GM18873 (cell line): Measurements from ENCODE around the gene SPNS3.

ENCODE experiments used
- ATAC-seq: cut with Tn5 transposase; IDR thresholded peaks from one replicate; pipeline ENCODE4 v1.9.1; 2021; ENCODE audit warnings: mild to moderate bottlenecking, moderate library complexity, moderate number of reproducible peaks; ENCODE audit not compliant: unreplicated experiment, low FRiP score

SPNS3 gene, protein sequence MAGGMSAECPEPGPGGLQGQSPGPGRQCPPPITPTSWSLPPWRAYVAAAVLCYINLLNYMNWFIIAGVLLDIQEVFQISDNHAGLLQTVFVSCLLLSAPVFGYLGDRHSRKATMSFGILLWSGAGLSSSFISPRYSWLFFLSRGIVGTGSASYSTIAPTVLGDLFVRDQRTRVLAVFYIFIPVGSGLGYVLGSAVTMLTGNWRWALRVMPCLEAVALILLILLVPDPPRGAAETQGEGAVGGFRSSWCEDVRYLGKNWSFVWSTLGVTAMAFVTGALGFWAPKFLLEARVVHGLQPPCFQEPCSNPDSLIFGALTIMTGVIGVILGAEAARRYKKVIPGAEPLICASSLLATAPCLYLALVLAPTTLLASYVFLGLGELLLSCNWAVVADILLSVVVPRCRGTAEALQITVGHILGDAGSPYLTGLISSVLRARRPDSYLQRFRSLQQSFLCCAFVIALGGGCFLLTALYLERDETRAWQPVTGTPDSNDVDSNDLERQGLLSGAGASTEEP

DNA sequence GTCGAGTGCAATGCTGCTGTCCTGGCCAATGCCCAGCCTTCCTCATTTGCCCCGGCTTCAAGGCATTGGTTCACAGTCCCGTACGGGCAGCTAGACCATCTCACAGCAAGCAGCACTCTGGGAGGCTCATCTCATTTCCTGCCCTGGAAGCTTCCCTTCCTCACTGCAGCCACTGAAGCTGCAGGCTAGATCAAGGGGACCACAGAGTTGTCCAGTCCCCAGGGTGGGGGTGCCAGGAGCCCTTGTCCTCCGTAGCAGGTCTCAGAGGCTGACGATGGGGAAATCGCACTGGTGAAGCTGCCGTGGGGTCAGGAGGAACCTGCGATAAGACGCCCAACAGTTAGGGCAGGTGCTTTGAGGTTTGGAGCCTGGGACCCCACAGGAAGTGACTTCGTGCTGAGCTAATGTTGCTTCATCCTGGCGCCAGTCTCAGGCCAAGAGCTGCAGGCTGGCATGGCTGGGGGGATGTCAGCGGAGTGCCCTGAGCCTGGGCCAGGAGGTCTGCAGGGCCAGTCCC lies at the start of gene SPNS3:
SPNS3 (plus strand) TSS at position 426 of the 517 bp plus-strand sequence; CDS start at position 454, 28 bp downstream.
- ATAC-seq: no peak

DNA sequence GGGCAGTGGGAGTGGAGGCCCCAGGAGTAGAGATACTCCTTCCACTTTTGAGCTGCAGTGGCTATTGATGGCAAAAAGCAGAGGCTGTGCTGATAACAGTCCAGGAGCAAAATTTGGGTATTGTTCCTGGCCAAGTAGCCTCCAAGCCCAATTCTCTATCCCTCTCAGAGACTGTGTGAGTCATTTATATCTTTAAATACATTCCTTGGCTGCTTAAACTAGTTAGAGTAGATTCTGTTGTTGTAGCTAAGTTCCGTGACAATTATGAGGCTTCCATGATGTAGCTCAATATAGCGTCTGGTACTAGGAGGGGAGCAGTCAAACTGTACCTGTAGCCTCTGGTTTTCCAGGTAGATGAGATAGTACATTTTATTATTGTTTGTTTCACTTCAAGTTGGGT lies 47.3 kb upstream of the SPNS3 start:
- ATAC-seq: no peak

DNA sequence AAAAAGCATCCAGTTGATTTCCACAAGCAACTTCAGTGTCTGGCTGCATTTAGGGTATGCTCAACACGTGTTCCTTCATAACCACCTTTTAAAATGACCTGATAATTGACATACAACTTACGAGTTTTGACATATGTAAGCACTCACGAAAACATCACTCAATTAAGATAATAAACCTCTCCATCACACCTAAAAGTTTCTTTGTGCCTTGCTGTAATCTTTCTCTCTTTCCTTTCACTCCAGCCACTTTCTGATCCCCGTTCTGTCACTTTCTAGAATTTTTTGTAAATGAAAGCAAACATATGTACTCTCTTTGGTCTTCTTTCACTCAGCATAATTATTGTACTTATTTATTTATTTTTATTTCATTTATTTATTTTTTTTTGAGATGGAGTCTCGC lies 46.6 kb upstream of the SPNS3 start:
- ATAC-seq: no peak

DNA sequence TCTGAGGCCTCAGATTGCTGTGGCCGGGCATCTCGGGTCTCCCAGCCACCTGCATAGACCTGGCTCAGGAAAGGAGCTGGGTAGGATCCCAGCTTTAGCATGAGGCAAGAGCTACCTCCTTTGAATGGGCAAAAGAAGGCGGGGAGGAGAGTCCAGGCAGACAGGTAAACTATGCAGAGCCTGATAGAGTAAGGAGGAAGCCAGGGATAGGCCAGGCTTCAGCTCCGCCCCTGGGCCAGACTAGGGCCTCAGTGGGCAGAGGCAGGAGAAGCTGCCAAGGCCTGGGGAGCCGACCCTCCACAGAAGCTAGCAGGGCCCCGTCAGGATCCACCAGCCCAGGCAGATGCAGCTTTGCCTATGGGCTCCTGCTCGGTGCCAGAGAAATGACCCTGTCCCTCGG lies 44.7 kb upstream of the SPNS3 start:
- ATAC-seq: no peak

DNA sequence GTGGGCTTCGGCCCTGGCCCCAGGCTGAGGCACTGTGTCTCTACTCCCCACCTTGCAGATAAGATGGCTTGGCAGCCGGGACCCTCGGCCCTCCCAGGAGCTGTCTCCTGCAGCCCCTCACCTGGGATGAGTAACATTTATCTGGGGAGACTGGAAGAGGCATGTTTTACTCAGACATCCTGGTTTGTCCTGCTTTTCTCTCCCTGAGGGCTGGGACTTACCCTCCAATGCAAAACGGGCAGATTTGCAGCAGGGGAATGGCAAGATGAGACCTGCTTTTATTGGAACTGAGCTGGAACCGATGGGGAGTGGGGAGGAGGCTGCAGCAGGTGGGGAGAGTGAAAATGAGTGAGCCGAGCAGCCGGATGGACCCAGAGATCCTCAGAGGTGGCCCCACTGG lies 39.9 kb upstream of the SPNS3 start:
- ATAC-seq: no peak

DNA sequence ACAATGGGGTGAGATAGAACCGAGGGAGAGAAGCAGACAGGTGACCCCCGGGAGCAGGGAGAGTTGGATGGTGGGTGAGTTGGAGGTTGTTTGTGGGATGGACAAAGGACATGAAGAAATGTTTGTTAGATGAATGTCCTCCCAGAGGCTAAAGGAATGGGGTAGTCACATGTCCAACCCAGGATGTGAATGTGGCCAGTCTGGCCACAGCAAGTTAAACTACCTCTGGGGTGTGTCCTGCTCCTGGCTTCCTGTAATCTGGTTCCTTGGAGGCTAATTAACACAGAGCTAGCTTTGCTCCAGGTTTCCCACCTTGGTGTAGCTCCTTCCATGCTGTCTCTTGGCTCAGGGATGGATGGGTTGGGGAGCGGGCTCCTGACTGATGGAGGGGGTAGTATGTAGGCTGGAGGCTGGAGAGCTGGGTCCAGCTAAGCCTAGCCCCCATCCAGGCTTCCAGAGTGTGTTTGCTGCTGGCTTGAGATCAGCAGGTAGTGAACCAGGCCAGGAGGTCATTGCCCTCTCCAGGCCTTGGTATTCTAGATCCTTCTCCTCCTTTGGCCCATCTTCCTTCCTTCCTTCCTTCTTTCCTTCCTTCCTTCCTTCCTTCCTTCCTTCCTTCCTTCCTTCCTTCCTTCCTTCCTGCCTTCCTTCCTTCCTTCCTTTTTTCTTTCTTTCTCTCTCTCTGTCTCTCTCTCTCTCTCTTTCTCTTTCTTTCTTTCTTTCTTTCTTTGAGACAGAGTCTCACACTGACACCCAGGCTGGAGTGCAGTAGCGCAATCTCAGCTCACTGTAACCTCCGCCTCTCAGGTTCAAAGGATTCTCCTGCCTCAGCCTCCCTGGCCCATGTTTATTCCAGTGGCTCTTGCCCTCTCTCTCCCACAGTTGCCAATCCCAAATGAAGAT lies 39.3 kb upstream of the SPNS3 start:
- ATAC-seq: no peak

DNA sequence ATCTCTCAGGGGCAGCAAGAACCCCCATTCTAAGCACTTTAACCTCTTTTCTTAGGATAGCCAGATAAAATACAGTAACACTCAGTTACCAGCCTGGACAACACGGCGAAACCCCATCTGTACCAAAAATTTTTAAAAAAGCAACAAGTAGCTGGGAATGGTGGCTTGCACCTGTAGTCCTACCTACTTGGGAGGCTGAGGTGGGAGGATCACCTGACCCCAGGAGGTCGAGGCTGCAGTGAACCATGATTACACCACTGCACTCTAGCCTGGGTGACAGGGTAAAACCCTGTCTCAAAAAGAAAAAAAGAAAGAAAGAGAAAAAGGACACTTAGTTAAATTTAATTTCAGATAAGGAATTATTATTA lies 38.6 kb upstream of the SPNS3 start:
- no peak for ATAC-seq

DNA sequence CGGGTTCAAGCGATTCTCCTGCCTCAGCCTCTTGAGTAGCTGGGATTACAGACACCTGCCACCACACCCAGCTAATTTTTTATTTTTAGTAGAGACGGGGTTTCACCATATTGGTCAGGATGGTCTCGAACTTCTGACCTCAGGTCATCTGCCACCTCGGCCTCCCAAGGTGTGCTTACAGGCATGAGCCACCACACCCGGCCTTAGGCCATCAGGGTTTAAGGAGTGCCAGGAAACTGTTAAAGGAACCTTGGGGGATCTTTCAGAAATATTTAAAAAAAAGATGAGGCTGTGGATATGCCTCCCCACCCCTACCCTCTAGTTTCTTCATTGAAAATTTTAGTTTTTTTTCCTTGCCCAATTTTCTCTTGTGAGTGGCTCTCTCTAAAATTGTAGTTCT lies 35.9 kb upstream of the SPNS3 start:
- no peak for ATAC-seq

DNA sequence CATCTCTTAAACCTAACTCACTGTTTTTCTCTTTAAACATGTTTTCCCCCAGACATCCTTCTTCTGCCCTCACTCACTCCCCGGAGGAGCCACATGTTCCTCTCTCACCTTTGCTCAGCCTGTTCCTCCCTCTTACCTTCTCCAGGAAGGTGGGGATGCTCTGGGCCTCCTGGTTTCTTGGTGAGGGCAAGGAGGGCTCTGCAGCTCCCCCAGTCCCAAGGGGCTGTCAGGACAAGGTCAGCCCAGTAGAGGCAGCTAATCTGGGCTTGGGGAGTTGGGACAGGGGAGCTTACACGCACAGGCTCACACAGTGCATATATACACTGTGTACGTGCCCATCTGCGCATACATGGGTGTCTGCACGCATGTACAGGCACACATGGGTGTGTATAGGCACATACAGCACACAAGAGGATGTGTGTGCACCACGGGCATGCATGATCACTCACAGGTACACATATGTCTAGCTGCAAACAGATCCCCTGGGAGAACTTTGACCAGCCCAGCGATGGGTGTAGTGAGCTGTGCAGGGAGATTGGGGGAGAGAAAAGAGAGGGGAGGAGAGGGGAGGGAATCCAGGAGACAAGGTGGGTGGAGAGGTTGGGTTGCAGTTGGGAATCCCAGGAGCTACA lies 28.6 kb upstream of the SPNS3 start:
- ATAC-seq: no peak

DNA sequence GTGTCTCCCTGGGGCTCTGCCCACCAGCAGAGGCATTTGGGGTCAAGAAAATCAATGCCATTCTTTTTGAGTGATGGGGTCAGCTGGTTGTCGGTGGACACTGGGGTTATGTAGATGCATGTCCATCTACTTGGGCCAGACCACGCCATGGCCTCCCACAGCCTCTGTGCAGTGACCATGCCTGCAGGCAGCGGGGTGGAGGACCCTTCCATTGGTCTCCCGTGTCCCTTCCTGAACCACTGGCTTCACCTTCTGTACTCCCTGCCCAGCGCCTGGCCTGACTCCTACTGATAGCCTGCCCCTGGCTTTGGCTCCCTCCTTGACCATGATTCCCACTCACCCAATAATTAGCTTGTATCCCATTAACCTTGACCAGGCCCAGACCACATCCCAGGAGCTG lies 28.0 kb upstream of the SPNS3 start:
- no peak for ATAC-seq

DNA sequence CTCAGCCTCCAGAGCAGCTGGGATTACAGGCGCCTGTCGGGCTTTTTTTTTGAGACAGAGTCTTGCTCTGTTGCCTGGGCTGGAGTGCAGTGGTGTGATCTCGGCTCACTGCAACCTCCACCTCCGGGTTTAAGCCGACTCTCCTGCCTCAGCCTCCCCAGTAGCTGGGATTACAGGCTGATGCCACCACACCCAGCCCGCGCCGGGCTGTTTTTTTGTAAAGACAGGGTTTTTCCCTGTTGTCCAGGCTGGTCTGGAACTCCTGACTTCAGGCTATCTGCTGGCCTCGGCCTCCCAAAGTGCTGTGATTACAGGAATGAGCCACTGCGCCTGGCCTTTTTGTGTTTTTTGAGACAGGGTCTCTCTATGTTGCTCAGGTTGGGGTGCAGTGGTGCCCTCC lies 27.4 kb upstream of the SPNS3 start:
- no peak for ATAC-seq

DNA sequence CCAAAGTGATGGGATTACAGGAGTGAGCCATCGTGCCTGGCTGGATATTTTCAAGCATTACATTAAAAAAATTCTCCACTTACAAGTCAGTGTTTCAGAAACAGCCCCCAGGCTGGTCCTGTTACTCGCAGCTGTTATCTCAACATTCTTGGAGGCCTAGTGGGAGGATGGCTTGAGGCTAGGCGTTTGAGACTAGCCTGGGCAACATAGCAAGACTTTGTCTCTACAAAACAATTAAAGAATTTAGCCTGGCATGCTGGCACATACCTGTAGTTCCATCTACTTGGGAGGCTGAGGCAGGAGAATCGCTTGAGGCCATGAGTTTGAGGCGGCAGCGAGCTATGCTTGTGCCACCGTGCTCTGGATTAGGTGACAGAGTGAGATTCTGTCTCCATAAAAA lies 26.5 kb upstream of the SPNS3 start:
- ATAC-seq: no peak

DNA sequence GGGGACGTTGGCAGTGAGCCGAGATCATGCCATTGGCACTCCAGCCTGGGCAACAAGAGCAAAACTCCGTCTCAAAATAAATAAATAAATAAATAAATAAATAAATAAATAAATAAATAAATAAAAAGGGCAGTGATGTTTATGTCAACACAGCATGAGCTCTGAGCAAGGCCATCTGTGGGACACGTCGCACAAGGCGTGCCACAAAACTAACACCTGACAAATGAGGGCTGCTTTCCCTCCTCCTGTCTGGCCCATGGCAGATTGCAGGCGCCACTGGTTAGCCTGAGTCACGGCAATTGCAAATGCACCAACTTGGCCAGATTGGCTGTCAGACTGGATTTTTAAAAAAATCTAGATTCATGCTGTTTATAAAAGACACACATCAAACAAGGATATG lies 25.9 kb upstream of the SPNS3 start:
- ATAC-seq: no peak

DNA sequence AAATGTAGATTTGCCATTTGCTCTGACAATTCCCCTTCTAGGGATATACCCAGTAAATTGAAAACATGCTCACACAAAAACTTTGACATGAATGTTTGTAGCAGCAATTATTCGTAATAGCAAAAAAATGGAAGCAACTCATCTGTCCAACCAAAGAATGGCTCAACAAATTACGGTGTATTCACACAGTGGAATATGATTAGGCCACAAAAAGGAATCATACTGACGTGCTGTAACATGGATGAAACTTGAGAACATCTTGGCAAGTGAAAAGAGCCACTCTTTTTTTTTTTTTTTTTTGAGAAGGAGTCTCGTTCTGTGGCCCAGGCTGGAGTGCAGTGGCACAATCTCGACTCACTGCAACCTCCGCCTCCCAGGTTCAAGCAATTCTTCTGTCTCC lies 24.1 kb upstream of the SPNS3 start:
- no peak for ATAC-seq

DNA sequence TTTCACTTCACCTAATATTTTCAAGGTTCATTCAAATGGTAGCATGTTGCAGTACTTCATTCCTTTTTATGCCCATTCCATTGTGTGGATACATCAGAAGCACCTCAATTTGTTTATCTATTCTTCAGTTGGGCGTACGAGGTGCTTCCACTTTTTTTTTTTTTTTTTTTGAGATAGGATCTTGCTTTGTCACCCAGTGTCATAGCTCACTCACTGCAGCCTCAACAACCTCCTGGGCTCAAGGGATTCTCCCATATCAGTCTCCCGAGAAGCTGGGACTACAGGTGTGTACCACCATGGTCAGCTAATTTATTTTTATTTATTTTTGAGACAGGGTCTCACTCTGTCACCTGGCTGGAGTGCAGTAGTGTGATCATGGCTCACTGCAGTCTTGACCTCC lies 22.5 kb upstream of the SPNS3 start:
- ATAC-seq: no peak

DNA sequence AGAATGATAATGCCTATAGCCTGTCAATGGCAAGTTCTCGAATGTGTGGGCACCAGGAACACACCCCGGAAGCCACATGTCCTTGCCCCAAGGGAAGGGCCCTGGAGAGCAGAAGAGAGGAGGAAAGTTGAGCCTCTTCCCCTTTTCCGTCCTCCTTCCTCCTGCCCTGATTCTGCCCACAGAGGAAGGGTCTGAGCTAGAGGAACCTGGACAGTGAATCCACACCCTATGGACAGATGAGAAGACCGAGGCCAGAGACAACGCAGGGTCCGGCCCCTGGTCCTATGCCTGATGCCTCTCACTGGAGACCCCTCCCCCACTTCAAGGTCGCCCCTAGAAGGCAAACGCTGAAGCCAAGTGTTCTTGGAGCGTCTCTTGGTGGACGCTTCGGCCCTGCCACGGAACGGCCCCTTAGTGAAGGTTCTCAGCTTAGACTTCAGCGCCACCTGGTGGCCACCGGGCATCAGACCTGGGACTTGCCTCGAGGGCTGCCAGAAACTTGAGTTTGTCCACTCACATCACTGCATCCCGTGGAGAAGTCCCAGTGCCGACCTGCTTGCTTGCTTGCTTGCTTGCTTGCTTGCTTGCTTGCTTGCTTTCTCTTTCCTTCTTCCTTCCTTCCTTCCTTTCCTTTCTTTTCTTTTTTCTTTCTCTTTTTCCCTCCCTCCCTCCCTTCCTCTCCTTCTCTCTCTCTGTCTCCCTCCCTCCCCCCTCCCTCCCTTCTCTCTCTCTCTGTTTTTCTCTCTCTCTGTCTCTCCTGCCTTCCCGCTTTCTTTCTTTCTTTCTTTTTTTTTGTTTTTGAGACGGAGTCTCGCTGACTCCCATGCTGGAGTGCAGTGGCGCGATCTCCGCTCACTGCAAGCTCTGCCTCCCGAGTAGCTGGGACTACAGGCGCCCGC lies 20.6 kb upstream of the SPNS3 start:
- ATAC-seq: no peak

DNA sequence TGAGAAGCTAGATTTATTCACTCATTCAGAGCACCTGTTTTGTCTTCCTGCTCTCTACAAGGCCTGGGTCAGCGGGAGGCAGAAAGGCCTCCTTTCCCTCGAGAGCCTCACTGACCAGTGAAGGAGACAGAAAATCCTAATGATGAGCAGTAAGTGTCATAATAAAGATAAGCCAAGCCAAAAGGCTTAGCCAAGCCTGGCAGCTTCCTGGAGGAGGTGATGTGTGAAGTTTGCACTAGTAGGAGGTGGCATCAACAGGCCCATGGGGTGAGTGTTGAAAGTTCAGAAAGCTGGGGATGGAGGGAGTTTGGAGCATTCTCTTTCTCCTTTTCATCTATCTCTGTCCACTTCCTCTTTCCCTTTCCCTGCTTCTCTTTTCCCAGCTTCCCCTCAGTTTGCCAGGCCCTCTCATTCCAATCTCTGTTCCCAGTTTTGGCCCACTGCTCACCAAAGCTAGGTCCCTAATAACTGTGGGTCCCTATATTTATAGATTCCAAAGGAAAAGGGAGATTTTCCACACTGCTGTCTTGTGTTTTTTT lies 16.5 kb upstream of the SPNS3 start:
- no peak for ATAC-seq

DNA sequence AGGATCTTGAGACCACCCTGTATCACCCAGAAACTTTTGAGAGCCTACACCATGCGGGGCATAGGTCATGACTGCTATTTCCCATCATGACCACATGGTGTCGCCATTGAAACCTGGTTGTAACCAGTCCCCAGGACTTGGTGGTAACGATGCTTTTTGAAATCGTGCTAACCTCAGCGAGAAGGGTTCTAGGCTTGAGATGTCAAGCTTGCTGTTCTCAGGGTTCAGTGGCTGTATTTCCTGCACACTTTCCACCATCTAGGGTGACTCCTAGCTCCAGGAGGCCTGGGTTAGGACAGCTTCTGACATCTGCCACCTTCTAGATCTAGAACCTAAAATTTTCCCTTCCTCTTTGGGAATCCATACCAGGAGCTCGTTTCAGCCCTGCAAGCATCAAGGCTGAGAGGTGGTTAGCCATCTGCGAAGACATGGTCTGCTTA lies 13.0 kb upstream of the SPNS3 start:
- ATAC-seq: no peak

DNA sequence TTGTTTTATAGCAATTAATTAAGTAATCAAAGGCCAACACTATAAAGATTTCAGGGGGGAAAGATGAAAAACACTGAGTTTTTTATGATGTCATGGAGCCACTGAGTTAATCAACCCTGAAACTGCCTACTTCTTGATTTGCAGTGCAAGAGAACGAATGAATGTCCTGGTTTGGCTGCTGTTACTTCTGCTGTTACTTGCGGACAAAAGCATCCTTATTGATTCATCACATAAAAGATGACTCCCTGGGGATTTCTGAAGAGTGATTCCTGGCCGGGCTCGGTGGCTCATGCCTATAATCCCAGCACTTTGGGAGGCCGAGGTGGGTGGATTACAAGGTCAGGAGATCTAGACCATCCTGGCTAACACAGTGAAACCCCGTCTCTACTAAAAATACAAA lies 10.9 kb upstream of the SPNS3 start:
- no peak for ATAC-seq

DNA sequence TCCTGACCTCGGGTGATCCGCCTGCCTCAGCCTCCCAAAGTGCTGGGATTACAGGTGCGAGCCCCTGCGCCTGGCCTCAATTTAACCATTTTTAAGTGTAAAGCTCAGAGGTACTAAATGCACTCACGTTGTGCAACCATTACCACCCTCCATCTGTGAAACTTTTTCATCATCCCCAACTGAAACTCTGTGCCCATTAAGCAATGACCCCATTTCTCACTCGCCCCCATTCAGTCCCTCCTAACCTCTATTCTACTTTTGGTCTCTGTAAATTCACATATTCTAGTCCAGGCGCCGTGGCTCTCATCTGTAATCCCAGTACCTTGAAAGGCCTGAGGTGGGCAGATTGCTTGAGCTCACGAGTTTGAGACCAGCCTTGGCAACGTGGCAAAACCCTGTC lies 8.3 kb upstream of the SPNS3 start:
- ATAC-seq: no peak
